Stimulated activated CD4-positive, alpha-beta T cell treated with anti-CD3 and anti-CD28 coated beads, Interleukin-1b, Interleukin-23, amount 100 ng/mL, for 48 hours (primary cell): ENCODE data around the gene KIAA1958.

Experiments used
- DNase-seq: peaks from one replicate; pipeline ENCODE4 v3.0.0-alpha.2; 2020

The KIAA1958 gene

GRCh38 chr9:112531666-112532282 is 45.1 kb downstream of the KIAA1958 start:
- no peak for DNase-seq

GRCh38 chr9:112532427-112532826 is 45.8 kb downstream of the KIAA1958 start:
- no peak for DNase-seq

- no peak for DNase-seq
These were observed 47.0 kb downstream of the KIAA1958 start for GRCh38 chr9:112533660-112534059.

DNA sequence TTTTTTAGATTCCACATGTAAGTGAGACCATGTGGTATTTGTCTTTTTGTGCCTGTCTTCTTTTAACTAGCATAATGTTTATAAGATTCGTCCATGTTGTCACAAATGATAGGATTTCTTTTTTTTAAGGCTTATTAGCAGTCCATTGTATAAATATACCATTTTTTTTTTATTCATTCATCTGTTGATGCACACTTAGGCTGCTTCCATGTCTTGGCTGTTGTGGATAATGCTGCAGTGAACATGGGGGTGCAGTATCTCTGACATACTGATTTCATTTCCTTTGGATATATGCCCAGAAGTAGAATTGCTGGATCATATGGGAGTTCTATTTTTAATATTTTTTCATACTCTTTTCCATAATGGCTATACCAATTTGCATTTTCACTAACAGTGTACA is 48.7 kb downstream of the KIAA1958 start:
- no peak for DNase-seq

GRCh38 chr9:112535811-112536210 is 49.2 kb downstream of the KIAA1958 start:
- no peak for DNase-seq

DNA sequence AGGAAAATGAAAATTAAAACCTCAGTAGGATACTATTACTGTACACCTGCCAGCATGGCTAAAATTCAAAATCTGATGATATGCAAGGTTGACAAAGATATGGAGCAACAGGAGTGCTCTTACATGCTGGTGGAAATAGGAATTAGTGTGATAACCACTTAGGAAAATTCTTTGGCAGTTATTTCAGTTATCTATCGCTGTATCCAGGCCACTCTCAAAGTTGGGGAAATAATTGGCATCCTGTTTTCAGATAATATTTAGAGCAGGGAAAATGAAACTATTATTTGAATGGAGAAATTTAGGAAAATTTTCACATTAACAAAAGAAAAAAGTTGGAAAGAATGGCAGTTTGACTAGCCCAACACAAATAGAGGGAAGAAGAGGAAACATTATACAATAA is 50.9 kb downstream of the KIAA1958 start:
- DNase-seq = no peak

GRCh38 chr9:112540800-112541199 is 54.2 kb downstream of the KIAA1958 start:
- no peak for DNase-seq

DNA sequence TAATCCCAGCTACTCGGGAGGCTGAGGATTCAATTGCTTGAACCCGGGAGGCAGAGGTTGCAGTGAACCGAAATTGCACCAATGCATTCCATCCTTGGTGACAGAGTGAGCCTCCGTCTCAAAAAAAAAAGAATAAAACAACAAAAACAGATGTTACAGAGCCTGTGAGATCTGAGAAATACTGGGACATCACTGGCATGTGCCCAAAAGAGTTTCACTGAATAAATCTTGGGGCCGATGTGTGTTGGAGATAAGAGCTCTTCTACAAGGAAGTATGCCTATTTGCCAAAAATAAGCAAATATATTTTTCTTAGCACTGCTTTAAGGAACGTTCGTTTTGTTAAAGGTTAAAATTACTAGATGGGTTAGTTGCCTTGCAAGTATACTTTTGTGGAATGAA is 55.1 kb downstream of the KIAA1958 start:
- no peak for DNase-seq

- no peak for DNase-seq
These were observed 56.1 kb downstream of the KIAA1958 start for GRCh38 chr9:112542593-112543292.

GRCh38 chr9:112544477-112544876 is 57.9 kb downstream of the KIAA1958 start:
- DNase-seq = no peak

DNA sequence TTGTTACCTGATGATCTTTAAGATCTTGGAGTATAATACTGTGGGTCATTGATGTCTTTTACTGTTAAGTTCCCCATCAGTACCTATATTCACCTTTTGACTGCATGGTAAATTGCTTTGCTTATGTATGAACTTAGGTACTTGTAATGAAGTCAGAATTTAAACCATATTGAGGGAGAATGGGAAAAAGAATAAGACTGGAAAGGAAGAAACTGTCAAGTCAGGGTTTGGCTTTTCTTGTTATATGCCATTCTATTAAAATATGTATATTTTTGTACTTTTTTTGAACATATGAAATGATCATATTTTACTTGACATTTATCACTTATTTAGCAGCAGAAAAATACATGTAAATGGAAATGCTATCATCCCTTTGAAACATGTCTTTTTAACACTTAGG is 58.6 kb downstream of the KIAA1958 start:
- DNase-seq = no peak

- DNase-seq = no peak
These were observed 59.8 kb downstream of the KIAA1958 start for GRCh38 chr9:112546149-112547012.

DNA sequence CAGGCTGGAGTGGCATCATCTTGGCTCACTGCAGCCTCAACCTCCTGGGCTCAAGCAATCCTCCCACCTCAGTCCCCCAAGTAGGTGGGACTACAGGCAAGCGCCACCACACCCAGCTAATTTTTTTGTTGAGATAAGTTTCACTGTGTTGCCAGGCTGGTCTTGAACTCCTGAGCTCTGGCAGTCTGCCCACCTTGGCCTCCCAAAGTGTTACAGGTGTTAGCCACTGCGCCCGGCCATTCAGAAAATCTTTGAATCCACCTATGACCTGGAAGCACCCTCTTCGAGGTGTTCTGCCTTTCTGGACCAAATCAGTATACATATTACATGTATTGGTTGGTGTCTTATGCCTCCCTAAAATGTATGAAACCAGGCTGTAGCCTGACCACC is 61.4 kb downstream of the KIAA1958 start:
- no peak for DNase-seq

DNA sequence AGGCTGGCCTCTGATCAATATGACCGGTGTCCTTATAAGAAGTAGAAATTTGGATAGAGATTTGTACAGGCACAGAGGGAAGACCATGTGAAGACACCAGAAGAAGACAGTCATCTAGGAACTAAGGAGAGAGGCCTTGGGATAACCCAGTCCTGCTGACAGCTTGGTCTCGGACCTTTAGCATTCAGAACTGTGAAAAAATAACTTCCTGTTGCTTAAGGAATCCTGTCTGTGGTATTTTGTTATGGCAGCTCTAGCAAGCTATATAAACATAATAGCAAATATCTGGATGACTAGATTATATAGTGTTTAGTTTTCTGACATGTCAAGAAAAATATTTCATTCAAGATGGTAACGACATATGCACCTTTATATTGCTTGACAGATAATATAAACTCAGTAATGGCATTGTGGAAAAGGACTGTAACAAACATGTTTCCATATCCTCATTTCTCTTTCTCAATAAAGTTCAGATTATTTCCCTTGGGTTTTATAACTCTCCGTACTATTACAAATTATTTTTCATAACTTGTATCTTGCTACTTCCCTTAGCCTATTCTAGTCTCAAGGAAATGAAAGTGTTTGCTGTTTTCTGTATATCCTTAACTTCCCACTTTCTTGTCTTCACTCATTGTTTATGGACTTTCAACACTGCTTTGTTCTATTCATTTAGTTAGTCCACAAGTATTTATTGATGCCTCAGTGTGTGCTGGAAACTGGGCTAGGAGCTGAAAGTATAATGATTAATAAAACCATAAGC is 62.4 kb downstream of the KIAA1958 start:
- no peak for DNase-seq

- DNase-seq = no peak
These were observed 63.9 kb downstream of the KIAA1958 start for GRCh38 chr9:112550531-112550930.

- no peak for DNase-seq
These were observed 65.0 kb downstream of the KIAA1958 start for GRCh38 chr9:112551641-112552040.

DNA sequence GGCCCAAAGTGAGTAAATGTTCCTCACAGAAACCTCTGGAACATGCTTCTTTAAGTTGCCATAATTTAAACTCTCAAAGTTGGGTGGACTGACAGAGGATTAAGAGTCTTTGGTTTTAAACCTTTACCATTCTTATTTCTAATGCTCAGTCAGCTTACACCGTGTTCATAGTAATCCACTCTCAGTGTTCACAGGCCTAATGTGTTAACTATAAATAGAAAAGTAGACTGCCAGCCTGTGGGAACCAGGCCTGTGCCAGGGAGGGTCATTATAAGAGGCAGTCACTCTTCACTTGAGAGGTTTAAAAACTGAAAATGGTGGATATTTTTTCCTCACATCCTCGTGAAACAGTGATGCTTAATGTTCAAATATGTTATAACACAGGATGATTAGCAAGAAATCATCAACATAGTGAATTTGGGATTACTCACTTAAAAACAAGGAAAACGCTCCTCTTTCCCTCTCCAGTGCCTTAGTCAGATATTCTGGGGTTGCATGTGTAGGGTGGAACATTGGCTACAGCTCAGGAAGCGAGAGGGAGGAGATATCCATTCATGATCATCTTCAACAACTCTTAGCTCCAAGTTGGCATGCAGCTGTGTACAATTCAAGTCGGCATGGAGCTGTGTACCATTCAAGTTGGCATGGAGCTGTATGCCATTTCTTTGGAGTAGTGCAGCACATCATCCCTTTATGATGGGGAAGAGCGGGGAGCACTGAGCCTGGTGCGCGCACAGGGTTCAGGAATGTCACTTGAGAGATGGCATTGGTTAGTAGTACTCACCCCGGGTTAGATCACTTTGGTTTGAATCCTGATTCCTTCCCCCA is 65.8 kb downstream of the KIAA1958 start:
- DNase-seq = no peak

GRCh38 chr9:112553256-112553826 is 66.7 kb downstream of the KIAA1958 start:
- DNase-seq = no peak

DNA sequence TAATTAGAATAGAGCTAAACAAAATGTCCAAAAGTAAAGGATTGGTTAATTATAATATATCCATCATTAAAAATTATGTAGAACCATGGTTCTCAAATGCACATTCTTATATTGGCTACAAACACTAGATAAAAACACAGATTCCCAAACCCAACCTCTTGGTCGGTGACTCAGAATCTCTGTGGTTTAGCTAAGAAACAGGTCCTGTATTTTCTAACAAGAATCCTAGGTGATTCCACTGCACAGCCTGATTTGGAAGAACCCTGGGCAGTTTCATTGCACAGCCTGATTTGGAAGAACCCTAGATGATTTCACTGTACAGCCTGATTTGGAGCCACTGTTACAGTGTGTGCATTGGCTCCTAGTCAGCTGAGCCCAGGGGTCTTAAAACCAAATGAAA is 67.9 kb downstream of the KIAA1958 start:
- no peak for DNase-seq

GRCh38 chr9:112555101-112555643 is 68.5 kb downstream of the KIAA1958 start:
- no peak for DNase-seq

GRCh38 chr9:112555844-112556482 is 69.3 kb downstream of the KIAA1958 start:
- peak; percentile 3 for DNase-seq
